ENCODE measurements around the gene RPUSD1.

DNA sequence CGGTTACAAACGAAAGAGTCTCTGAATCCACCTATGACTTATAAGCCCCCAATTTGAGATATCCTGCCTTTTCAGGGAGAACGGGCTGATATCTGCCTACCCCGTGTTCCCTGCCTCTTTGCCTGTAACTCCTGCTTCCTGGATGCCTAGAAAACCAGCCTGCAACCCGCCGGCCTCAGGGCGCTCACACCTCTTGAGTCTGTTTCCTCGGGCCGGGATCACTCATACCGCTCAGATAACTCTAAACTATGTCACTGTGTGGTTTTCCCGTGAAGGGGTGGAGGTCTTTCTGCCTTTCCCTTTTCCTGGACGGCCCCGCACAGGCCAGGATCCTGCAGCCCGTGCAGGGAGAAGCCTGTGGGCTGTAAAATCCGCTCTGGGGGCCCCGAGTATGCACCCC lies 10.4 kb downstream of the RPUSD1 start:
- TF ChIP-seq, protein P1, sequence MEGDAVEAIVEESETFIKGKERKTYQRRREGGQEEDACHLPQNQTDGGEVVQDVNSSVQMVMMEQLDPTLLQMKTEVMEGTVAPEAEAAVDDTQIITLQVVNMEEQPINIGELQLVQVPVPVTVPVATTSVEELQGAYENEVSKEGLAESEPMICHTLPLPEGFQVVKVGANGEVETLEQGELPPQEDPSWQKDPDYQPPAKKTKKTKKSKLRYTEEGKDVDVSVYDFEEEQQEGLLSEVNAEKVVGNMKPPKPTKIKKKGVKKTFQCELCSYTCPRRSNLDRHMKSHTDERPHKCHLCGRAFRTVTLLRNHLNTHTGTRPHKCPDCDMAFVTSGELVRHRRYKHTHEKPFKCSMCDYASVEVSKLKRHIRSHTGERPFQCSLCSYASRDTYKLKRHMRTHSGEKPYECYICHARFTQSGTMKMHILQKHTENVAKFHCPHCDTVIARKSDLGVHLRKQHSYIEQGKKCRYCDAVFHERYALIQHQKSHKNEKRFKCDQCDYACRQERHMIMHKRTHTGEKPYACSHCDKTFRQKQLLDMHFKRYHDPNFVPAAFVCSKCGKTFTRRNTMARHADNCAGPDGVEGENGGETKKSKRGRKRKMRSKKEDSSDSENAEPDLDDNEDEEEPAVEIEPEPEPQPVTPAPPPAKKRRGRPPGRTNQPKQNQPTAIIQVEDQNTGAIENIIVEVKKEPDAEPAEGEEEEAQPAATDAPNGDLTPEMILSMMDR (IDR thresholded peaks at IDR 0.05; ENCODE audit: extremely low read depth in 1 of 2, insufficient read depth in 1 of 2, low read depth in 1 of 2, low read length in 2 of 2): no peak
- no peak for TF ChIP-seq POLR2AphosphoS5 (IDR thresholded peaks at IDR 0.05; ENCODE audit: insufficient read depth, low read depth, low read length)
